Hematopoietic multipotent progenitor cell treated with erythropoietin and hydrocortisone succinate and interleukin-3 and kit ligand, for 4 days (in vitro differentiated cells): ENCODE results near the gene ABCB9.

Experiments used
- DNase-seq: peaks from one replicate; pipeline ENCODE4 v3.0.0-alpha.2; 2015

ABCB9 gene

DNA sequence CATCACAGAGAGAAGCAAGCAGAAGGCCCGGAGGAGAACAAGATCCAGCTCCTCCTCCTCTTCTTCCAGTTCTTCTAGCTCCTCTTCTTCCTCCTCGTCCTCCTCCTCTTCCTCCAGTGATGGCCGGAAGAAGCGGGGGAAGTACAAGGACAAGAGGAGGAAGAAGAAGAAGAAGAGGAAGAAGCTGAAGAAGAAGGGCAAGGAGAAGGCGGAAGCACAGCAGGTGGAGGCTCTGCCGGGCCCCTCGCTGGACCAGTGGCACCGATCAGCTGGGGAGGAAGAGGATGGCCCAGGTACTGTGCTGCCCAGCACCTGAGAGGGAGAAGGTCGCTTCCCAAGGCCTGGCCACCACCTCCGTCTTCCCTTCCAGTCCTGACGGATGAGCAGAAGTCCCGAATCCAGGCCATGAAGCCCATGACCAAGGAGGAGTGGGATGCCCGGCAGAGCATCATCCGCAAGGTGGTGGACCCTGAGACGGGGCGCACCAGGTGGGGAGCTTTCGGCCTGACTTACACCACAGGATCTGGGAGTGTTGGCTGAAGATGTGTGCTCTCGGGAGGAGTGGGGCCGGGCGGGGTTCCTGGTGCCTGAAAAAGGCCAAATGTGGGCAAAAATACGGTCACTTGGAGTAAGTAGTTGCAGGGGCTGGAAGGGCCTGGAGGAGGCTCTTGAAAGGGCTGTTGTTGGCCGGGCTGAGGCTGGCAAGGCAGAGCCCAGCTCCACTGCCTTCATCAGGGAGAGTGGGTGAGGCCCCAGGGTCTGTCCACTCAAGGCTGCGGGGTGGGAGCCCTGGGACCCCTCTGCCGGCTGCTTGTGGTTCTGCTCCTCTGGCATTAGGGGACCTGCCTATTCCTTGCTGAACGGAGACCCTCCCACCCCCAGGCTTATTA, 15.6 kb upstream of the ABCB9 start:
- DNase-seq: no peak

DNA sequence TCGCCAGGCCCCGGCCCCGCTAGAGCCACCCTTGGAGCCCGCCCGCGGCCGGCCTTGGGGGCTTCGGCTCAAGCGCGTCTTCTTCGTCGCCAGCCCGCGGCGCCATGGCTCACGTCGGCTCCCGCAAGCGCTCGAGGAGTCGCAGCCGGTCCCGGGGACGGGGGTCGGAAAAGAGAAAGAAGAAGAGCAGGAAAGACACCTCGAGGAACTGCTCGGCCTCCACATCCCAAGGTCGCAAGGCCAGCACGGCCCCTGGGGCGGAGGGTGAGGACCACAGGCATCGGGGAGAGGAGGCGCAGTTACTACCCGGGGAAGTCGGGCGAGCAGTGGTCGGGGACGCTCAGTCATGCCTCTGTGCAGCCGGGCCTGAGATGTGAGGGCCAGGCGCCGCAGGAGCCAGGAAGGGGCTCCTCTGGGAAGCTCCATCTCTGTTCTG, 14.8 kb upstream of the ABCB9 start:
- DNase-seq: no peak

DNA sequence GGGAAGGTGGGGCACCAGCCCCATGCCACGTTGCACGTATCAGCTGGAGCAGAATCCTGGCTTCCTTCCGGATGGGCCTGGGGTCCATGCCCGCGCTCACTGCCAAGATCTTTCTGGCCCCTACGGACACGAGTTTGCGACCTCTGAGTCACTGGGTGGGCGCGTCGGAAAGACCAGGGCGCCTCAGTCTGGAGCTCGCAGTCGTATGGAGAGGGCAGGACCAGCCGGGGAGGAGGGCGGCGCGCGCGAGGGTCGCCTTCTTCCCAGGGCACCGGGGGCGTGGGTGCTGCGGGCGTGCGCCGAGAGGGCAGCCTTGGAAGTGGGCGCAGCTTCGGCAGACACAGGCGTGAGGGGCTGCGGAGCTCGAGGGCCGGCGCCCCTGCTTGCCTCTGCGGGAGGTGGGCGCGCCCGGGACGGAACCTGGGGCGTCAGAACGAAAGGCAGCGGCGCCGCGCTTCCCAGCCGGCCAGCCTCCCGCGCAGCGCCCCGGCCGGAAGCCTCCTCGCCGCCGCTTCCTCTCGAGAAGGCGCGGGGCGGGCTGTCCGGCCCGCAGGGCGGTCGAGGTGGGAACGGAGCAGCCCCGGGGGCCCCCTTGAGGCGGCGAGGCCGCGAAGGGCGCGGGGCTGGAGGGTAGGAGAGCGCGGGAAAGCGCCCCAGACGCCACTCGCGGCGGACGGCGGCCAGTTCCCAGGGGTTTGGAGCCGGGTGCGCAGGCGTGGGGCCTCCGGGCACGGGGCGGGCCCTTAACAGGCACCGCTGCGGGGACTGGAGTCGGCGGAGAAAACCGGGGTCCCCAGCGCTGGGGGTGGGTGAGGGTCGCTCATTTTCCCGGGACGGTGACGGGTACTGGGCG, 14.1 kb upstream of the ABCB9 start, which contains the start of gene ARL6IP4:
Gene ARL6IP4, plus strand, starts transcription at position 499 of the 853 bp plus-strand sequence. CDS start 459 bp downstream, outside the sequence.
- DNase-seq: peak; percentile 90

DNA sequence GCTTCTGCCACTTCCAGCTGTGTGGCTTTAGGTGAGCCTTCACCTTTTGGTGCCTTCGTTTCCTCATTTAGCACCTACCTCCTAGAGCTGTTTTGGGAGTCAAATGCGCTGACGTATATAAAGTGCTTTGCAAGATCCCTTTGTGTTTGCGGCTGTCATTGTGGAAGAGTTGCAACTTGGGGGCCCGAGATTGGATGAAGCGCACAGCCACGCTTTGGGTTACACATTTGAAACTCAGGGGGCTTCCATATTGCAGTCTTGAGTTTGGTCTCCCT, 13.6 kb upstream of the ABCB9 start:
- DNase-seq: no peak

DNA sequence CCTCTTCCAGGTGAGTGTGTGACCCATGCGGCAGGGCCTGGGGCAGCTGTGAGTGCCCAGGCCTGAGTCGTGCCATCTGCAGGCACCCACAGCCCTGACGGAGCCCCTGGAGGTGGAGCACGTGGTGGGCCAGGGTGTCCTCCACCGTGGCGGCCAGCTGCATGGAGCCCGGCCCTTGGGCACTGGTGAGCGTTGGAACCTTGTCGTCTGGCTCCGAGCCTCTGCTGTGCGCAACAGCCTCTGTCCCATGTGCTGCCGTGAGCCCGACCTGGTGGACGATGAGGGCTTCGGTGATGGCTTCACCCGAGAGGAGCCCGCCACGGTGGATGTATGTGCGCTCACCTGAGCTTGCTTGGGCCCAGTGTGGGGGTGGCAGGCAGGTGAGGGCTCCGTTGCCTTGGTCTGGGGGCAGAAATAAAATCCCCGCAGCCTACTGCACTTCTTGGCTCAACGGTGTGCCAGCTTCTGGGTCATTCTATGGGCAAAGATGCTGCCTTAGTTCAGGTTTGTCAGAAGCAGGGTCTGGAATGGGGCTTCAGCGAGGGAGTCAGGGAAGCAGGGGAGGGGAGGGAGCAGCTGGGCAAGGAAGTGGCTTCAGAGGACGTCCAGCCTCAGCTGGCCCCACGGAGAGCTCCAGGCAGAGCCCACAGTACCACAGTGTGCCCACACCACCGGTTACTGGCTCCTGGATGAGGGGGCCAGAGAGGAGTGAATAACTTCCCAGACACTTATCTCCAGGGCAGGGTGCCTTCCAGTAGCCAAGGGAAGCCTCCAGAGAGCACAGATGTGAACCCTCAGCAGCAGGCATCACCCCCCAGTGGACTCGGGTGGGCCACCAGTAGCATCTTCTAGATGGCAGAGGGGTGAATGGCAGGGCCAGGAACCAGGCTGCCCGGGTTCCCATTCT, 13.0 kb upstream of the ABCB9 start:
- DNase-seq: no peak

GRCh38 chr12:122978507-122978955, 12.3 kb upstream of the ABCB9 start:
- DNase-seq: no peak

- DNase-seq: no peak
Observed at GRCh38 chr12:122977655-122978392, 11.6 kb upstream of the ABCB9 start.

- DNase-seq: no peak
Observed at GRCh38 chr12:122977153-122977552, 10.9 kb upstream of the ABCB9 start.

GRCh38 chr12:122976648-122976975, 10.3 kb upstream of the ABCB9 start:
- no peak for DNase-seq

DNA sequence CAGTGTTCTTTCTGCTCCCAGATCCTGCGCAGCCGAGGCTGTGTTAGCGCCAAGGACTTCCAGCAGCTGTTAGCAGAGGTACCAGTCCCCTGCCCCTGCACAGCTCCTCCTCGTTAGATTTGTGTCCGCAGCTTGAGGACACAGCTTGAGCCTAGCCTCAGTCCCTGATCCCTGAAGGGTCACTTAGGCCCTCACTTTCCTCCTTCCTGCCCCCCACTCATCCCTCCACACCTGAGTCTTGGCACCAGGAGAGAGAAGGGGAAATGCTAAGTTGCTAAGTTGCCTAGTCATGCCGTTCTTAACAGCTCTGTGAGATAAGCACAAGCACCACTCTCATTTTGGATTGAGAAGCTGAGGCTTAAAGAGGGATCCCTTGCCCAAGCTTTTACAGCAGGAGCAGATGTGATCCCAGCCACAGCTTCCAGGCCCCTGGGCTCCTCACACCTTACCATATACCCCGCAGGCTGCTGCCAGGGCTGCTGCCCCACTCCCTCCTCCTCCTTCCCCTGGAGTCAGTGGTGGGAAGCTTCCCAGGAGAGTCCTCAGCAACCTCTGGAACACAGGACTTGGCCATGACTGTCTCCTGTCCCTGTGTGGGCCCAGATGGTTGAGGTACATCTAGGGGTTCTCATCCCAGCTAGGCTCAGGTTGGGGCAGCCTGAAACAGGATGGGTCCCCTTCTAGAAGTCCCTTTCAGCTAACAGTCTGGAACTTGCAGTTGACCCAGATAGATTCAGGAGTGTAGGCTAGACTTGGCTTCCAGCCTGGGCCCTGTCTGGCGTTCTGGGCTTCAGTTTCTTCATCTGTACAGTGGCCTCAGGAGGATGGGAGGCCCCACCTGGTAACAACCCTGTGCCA, 9.8 kb upstream of the ABCB9 start:
- peak; percentile 71 for DNase-seq

GRCh38 chr12:122974892-122975789, 8.9 kb upstream of the ABCB9 start, which contains the start of gene OGFOD2:
Gene OGFOD2, plus strand, starts transcription at chr12:122975244. Its CDS starts 8 bp downstream, at chr12:122975252.
- peak; percentile 98 for DNase-seq

DNA sequence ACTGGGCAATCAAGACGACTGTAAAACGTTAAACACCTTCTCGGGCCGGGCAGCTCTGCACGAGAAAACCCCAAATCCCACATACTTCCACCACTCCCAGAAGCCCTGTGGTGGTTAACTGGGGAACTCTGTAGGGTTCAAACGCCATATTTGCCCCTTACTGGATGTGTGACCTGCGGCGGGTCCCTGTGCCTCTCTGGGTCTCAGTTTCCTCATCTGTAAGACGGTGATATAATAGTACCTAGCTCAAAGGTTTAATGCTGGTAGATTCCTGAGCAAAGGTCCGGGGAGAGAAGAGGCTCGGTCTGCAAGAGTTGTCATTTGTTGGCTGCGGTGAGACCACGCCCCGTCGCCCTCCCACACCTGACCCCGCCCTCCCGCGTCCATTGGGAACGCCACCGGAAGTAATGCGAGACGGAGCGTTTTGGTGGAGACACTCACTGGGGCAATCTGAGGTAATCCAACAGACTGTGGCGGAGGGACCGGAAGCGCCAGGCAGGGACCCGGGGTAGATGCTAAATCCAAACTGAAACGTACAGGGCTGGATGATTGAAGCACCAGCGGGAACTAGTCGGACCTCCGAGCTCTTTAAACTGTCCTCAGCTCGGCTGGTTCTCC, 8.1 kb upstream of the ABCB9 start:
- DNase-seq: peak; percentile 99

DNA sequence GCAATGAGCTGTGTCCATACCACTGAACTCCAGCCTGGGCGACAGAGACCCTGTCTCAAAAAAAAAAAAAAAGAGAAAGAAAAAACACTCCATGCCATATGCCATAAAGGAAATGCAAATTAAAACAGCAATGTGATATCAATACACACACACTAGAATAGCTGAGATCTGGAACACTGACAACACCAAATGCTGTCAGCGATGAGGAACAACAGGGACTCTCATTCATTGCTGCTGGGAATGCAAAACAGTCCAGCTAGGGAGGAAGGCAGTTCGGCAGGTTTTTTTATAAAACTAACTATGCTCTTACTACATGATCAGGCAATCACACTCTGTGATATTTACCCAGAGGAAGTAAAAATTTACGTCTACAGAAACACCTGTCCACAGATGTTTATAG, 3.4 kb upstream of the ABCB9 start:
- DNase-seq: no peak

DNA sequence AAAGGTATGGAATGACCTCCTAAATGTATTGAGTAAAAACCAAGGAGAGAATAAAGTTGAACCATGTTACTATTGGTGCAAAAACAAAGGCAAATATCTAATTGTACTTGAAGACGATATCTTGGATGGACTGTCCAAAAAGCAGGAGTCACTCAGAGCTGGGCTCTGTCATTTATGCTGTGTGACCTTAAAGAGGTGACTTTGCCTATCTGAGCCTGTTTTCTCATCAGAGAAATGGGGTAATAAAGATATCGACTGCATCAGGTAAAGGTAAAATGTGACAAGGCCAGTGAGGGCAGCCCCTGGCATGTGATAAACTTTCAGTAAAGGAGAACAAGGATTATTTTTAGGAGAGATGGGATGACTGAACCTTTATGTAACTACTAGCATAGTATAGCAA, 1.8 kb upstream of the ABCB9 start:
- no peak for DNase-seq

GRCh38 chr12:122966743-122967550, 684 bp upstream of the ABCB9 start:
- no peak for DNase-seq

DNA sequence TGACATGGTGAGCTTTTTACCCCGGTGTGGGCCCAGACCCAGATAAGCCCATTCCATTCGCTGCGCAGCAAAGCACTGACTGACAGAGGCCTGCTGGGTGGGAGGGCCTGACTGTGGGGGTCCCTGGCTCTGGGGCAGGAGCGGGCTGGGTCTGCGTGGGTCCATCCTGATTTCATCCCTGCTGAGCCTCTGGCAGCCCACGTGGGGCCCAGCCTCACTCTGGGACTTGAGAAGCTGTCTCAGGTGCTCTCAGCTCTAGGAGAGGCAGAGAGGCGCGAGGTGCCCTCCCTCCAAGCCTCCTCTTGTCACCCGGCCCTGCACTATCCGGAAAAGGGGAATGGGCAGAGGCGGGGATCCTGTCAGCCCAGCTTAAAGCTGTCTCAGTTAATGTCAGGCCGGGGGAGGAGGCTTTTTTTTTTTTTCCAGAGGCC, 927 bp downstream of the ABCB9 start:
- DNase-seq: no peak

DNA sequence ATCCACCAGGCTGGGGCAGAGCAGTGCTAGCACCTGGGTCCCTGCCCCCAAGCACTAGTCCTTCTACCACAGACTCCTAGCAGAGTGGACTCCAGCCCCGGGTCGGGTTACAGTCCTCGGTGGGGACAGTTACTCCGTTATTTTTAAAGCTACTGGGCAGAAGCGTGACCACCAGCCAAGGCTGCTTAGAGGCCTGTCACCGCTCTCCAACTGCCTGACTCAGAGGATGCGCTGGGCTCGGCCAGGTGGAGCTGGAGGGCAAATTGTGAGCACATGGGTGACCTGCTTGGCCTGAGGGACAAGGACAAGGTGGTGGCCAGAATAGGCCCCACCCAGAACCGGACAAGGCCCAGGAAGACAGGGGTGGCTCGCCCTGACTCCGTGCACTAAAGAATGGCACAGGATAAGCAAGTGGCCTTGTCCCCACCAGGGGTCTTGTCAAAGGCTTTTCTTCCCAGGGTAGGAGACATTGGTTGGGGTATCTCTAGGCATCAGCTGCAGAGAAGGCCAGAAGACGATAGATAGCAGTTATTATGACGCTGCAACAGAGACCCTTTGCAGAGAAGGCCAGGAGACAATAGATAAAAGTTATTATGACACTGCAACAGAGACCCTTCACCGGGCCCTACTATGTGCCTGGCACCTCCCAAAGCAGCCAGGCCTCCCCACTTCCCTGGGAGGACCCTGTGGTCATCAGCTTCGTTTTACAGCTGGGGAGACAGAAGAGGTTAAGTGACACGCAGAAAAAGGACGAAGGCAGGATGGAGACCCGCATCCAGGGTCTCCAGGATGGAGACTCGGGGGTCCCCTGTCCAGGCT, 1.6 kb downstream of the ABCB9 start:
- DNase-seq: peak; percentile 67

DNA sequence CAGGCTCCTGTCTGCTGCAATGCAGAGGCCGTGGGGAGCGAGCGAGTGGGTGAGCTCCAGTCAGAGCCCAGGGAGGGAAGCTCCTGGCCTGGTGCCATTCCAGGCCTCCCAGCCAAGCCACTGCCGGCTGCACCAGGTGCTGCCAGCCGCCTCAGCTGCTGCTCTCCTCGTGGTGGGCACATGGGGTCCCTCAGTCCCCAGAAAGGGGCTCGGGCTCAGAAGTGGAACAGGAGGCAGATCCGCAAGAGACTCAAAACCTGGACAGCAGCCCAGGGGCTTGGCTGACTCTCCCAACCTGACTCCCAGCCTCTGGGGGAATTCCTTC, 2.4 kb downstream of the ABCB9 start:
- no peak for DNase-seq
